Stimulated activated naive CD8-positive, alpha-beta T cell treated with anti-CD3 and anti-CD28 coated beads, Interleukin-15, amount 100 ng/mL, for 72 hours (primary cell): ENCODE data around the gene VWA8.
A peak's percentile ranks its signal among the peaks of the same experiment; 100 is the strongest.
"Not testable (repeated sequence)": the region's sequence is repeated elsewhere in the genome, so short reads cannot be mapped to it uniquely, and the experiment has no call there.

Source experiments
- ATAC-seq: fragments of 150-1000 bp; cut with Tn5 transposase; 2 replicates; pipeline ENCODE4 v1.10.0; 2021; ENCODE audit warnings: mild to moderate bottlenecking, moderate library complexity
- DNase-seq, 2 donors: peaks; one replicate each; pipeline ENCODE4 v3.0.0; 2021 to 2022
- H3K27ac Mint-ChIP-seq, 2 donors: one replicate each; pipeline ENCODE4 v1.8.0; 2022; ENCODE audit warnings: mild to moderate bottlenecking in 2 of 2, mixed read lengths in 2 of 2, moderate library complexity in 2 of 2
- H3K27me3 Mint-ChIP-seq: one replicate; pipeline ENCODE4 v1.8.0; 2022; ENCODE audit warnings: mixed read lengths
- H3K4me1 Mint-ChIP-seq: one replicate; pipeline ENCODE4 v1.8.0; 2022; ENCODE audit warnings: mild to moderate bottlenecking, mixed read lengths
- H3K4me3 Mint-ChIP-seq, 2 donors: one replicate each; pipeline ENCODE4 v1.8.0; 2022; ENCODE audit warnings: mild to moderate bottlenecking in 2 of 2, mixed read lengths in 2 of 2, moderate library complexity in 1 of 2
- H3K9me3 Mint-ChIP-seq, 2 donors: one replicate each; pipeline ENCODE4 v1.8.0; 2022; ENCODE audit warnings: mixed read lengths in 2 of 2

VWA8 gene

GRCh38 chr13:41825691-41826090, 135.2 kb downstream of the VWA8 start:
- Mint-ChIP-seq H3K4me1 (no peaks in the 10 kb centered on the region), H3K27me3 (no peaks in the 10 kb centered on the region), H3K27ac (no peak overlapping the region), H3K9me3 (no peaks in the 10 kb centered on the region), H3K4me3 (no peak overlapping the region)
- DNase-seq (no peak), ATAC-seq (no peak)

GRCh38 chr13:41823476-41823875, 137.4 kb downstream of the VWA8 start:
- H3K9me3 Mint-ChIP-seq: no peaks in the 10 kb centered on the region
- no peaks in the 10 kb centered on the region for H3K27me3 Mint-ChIP-seq
- H3K4me3 Mint-ChIP-seq: no peak overlapping the region
- no peak overlapping the region for H3K27ac Mint-ChIP-seq
- ATAC-seq (no peak), DNase-seq (no peak)
- no peaks in the 10 kb centered on the region for H3K4me1 Mint-ChIP-seq

GRCh38 chr13:41822560-41822959, 138.3 kb downstream of the VWA8 start:
- no peak for ATAC-seq
- no peaks in the 10 kb centered on the region for H3K9me3 Mint-ChIP-seq
- H3K4me3 Mint-ChIP-seq: no peak overlapping the region
- no peaks in the 10 kb centered on the region for H3K27me3 Mint-ChIP-seq
- no peaks in the 10 kb centered on the region for H3K4me1 Mint-ChIP-seq
- no peak for DNase-seq
- H3K27ac Mint-ChIP-seq: no peak overlapping the region

GRCh38 chr13:41821238-41821594, 139.7 kb downstream of the VWA8 start:
- DNase-seq (no peak), ATAC-seq (no peak)
- H3K27ac Mint-ChIP-seq: no peak overlapping the region
- H3K9me3 Mint-ChIP-seq: no peaks in the 10 kb centered on the region
- H3K4me1 Mint-ChIP-seq: no peaks in the 10 kb centered on the region
- no peak overlapping the region for H3K4me3 Mint-ChIP-seq
- no peaks in the 10 kb centered on the region for H3K27me3 Mint-ChIP-seq

- Mint-ChIP-seq H3K4me1 (no peaks in the 10 kb centered on the region), H3K27ac (no peak overlapping the region), H3K27me3 (no peaks in the 10 kb centered on the region), H3K9me3 (no peaks in the 10 kb centered on the region), H3K4me3 (no peak overlapping the region)
- ATAC-seq: no peak
- no peak for DNase-seq
Observed at GRCh38 chr13:41820581-41821237, 140.2 kb downstream of the VWA8 start.

- no peak overlapping the region for H3K27ac Mint-ChIP-seq
- ATAC-seq (no peak), DNase-seq (no peak)
- no peak overlapping the region for H3K4me3 Mint-ChIP-seq
- peaks cover 12% of the 10 kb centered on the region for H3K4me1 Mint-ChIP-seq
- H3K9me3 Mint-ChIP-seq: no peaks in the 10 kb centered on the region
- no peaks in the 10 kb centered on the region for H3K27me3 Mint-ChIP-seq
Observed at GRCh38 chr13:41816057-41816456, 144.9 kb downstream of the VWA8 start.

- ATAC-seq (no peak), DNase-seq (no peak)
- H3K4me3 Mint-ChIP-seq: no peak overlapping the region
- H3K9me3 Mint-ChIP-seq: no peaks in the 10 kb centered on the region
- H3K27ac Mint-ChIP-seq: no peak overlapping the region
- H3K27me3 Mint-ChIP-seq: no peaks in the 10 kb centered on the region
- peaks cover 12% of the 10 kb centered on the region for H3K4me1 Mint-ChIP-seq
Observed at GRCh38 chr13:41813426-41813825, 147.5 kb downstream of the VWA8 start.

GRCh38 chr13:41812851-41813250, 148.1 kb downstream of the VWA8 start:
- Mint-ChIP-seq H3K27ac (no peak overlapping the region), H3K4me1 (peaks cover 12% of the 10 kb centered on the region), H3K27me3 (no peaks in the 10 kb centered on the region), H3K9me3 (no peaks in the 10 kb centered on the region), H3K4me3 (no peak overlapping the region)
- ATAC-seq (no peak), DNase-seq (no peak)

- Mint-ChIP-seq H3K27ac (peak overlapping the region in 1 of 2 donors; percentile 67), H3K9me3 (no peaks in the 10 kb centered on the region), H3K27me3 (no peaks in the 10 kb centered on the region), H3K4me1 (peaks cover 12% of the 10 kb centered on the region), H3K4me3 (no peak overlapping the region)
- no peak for ATAC-seq
- DNase-seq: no peak
Observed at GRCh38 chr13:41812237-41812636, 148.7 kb downstream of the VWA8 start.

- Mint-ChIP-seq H3K27me3 (no peaks in the 10 kb centered on the region), H3K4me1 (peaks cover 12% of the 10 kb centered on the region), H3K4me3 (no peak overlapping the region), H3K9me3 (no peaks in the 10 kb centered on the region), H3K27ac (no peak overlapping the region)
- ATAC-seq: no peak
- no peak for DNase-seq
Observed at GRCh38 chr13:41811588-41812021, 149.3 kb downstream of the VWA8 start.

GRCh38 chr13:41809962-41810361, 150.9 kb downstream of the VWA8 start:
- ATAC-seq: no peak

GRCh38 chr13:41803445-41803735, 157.5 kb downstream of the VWA8 start:
- H3K27me3 Mint-ChIP-seq, ATAC-seq, H3K4me3 Mint-ChIP-seq: not testable (repeated sequence)
- peaks cover 21 to 25% of the 10 kb centered on the region in 2 donors for H3K9me3 Mint-ChIP-seq
- H3K4me1 Mint-ChIP-seq: peaks cover 18% of the 10 kb centered on the region
- H3K27ac Mint-ChIP-seq: peak overlapping the region in 1 of 2 donors; percentile 58
- DNase-seq: peak in 1 of 2 donors; percentile 25

More at GRCh38 chr13:41809962-41810361, 150.9 kb downstream of the VWA8 start:
- Mint-ChIP-seq H3K4me3 (no peak overlapping the region), H3K27ac (no peak overlapping the region), H3K4me1 (peaks cover 12% of the 10 kb centered on the region), H3K9me3 (peaks cover 3 to 4% of the 10 kb centered on the region in 2 donors), H3K27me3 (no peaks in the 10 kb centered on the region)
- DNase-seq: no peak

GRCh38 chr13:41802684-41803444, 158.0 kb downstream of the VWA8 start:
- ATAC-seq (peak; percentile 26), DNase-seq (no peak)
- Mint-ChIP-seq H3K27ac (peak overlapping the region in 1 of 2 donors; percentile 58), H3K4me1 (peaks cover 18% of the 10 kb centered on the region), H3K4me3 (no peak overlapping the region), H3K27me3 (no peaks in the 10 kb centered on the region), H3K9me3 (peaks cover 21 to 25% of the 10 kb centered on the region in 2 donors)

- Mint-ChIP-seq H3K4me3 (no peak overlapping the region), H3K4me1 (peaks cover 18% of the 10 kb centered on the region), H3K27me3 (no peaks in the 10 kb centered on the region), H3K9me3 (peaks cover 21 to 25% of the 10 kb centered on the region in 2 donors), H3K27ac (no peak overlapping the region)
- no peak for ATAC-seq
- no peak for DNase-seq
Observed at GRCh38 chr13:41802043-41802683, 158.7 kb downstream of the VWA8 start.

- H3K9me3 Mint-ChIP-seq: no peaks in the 10 kb centered on the region
- no peak overlapping the region for H3K27ac Mint-ChIP-seq
- H3K27me3 Mint-ChIP-seq: no peaks in the 10 kb centered on the region
- DNase-seq: no peak
- H3K4me3 Mint-ChIP-seq: no peak overlapping the region
- ATAC-seq: no peak
- H3K4me1 Mint-ChIP-seq: no peaks in the 10 kb centered on the region
Observed at GRCh38 chr13:41791056-41791455, 169.9 kb downstream of the VWA8 start.

- no peak overlapping the region for H3K27ac Mint-ChIP-seq
- no peaks in the 10 kb centered on the region for H3K27me3 Mint-ChIP-seq
- no peak for ATAC-seq
Observed at GRCh38 chr13:41788552-41788951, 172.4 kb downstream of the VWA8 start.

More at GRCh38 chr13:41788552-41788951, 172.4 kb downstream of the VWA8 start:
- no peaks in the 10 kb centered on the region for H3K4me1 Mint-ChIP-seq
- no peak for DNase-seq
- no peak overlapping the region for H3K4me3 Mint-ChIP-seq
- no peaks in the 10 kb centered on the region for H3K9me3 Mint-ChIP-seq
